Measurements from ENCODE around the gene OR5B17.

DNA sequence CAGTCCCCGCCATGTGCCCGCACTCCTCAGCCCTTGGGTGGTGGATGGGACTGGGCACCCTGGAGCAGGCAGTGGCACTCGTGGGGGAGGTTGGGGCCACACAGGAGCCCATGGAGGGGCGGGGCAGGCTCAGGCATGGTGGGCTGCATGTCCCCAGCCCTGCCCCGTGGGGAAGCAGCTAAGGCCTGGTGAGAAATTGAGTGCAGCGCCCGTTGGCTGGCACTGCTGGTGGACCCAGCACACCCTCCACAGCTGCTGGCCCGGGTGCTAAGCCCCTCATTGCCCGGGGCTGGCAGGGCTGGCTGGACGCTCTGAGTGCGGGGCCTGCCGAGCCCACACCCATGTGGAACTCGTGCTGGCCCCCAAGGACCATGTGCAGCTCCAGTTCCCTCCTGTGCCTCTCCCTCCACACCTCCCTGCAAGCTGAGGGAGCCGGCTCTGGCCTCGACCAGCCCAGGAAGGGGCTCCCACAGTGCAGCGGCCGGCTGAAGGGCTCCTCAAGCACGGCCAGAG is 31.7 kb upstream of the OR5B17 start:
- no peak for TF ChIP-seq POLR2AphosphoS5 (IDR thresholded peaks at IDR 0.05)
- TF ChIP-seq, protein P1, sequence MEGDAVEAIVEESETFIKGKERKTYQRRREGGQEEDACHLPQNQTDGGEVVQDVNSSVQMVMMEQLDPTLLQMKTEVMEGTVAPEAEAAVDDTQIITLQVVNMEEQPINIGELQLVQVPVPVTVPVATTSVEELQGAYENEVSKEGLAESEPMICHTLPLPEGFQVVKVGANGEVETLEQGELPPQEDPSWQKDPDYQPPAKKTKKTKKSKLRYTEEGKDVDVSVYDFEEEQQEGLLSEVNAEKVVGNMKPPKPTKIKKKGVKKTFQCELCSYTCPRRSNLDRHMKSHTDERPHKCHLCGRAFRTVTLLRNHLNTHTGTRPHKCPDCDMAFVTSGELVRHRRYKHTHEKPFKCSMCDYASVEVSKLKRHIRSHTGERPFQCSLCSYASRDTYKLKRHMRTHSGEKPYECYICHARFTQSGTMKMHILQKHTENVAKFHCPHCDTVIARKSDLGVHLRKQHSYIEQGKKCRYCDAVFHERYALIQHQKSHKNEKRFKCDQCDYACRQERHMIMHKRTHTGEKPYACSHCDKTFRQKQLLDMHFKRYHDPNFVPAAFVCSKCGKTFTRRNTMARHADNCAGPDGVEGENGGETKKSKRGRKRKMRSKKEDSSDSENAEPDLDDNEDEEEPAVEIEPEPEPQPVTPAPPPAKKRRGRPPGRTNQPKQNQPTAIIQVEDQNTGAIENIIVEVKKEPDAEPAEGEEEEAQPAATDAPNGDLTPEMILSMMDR (IDR thresholded peaks at IDR 0.05 in 8 of 11, conservative IDR thresholded peaks at IDR 0.05 in 3 of 11) = no peak

All from spleen (tissue), 7 donors.